GM10847 (cell line): ENCODE data around the gene PRR19.

Experiments used
- POLR2A ChIP-seq: IDR thresholded peaks from 2 replicates; pipeline ENCODE4 v1.6.1; 2011; ENCODE audit not compliant: insufficient read length; ENCODE audit errors: extremely low read depth

PRR19 gene

DNA sequence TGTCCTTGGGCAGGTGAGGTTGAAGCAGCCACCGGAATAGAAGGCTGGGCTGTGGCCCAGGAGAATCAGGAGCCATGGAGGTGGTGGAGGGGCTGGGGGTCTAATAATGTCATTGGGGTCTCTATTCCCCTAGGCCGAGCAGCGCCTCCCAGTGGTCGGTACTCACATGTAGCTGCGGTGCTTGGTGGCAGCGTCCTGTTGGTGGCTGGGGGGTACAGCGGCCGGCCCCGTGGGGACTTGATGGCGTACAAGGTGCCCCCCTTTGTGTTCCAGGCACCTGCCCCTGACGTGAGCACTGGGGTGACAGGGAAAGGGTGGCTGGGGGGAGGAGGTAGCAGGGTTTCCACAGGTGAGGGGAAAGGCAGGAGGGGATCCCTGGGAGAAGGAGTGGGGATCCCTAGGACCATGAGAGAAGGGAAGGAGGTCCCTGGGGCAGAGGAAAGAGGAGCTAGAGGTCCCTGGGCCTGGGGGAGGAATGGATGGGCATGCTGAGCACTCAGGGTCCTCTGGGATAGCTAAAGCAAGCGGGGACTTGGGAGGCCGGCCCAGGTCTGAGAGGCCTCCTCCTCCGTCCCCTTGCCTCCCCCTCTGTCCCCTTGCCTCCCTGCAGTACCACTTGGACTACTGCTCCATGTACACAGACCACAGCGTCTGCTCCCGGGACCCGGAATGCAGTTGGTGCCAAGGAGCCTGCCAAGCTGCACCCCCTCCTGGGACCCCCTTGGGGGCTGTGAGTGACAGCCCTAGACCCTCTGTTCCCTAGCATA is 41.6 kb downstream of the PRR19 start:
- no peak for TF ChIP-seq POLR2A

GRCh38 chr19:42344336-42344893 is 42.5 kb downstream of the PRR19 start:
- TF ChIP-seq POLR2A, result no peak

DNA sequence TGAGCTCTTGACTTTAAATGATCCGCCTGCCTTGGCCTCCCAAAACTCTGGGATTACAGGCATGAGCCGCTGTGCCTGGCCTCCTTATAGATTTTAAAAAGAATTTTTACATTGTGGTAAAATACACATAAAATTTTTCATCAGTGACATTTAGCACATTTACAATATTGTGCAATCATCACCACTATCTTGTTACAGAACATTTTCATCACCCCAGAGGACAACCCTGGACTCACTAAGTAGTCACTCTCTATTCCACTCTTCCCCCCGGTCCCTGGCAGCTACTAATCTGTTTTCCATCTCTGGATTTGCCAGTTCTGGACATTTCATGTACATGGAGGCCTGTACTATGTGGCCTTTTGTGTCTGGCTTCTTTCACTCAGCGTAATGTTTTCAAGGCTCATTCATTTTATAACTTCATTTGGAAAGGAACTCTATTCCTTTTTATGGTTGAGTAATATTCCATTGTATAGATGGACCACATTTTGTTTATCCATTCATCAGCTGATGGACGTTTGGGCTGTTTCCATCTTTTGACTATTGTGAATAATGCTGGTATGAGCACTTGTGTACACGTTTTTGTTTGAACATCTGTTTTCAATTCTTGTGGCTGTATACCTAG is 43.4 kb downstream of the PRR19 start:
- TF ChIP-seq POLR2A, result no peak

DNA sequence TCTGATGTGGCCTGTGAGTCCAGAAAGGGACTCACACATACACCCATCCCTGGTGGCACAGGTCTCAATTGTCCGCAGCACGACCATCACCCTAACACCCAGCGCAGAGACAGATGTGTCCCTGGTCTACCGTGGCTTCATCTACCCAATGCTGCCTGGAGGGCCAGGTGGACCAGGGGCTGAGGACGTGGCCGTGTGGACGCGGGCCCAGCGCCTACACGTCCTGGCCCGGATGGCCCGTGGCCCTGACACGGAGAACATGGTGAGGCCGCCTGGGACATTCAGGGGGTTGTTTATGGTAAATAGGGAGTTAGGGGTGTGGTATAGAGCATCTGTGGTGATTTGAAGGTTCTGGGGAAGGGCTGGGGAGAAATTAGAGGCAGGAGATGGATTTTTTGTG is 46.3 kb downstream of the PRR19 start:
- TF ChIP-seq POLR2A, result no peak

DNA sequence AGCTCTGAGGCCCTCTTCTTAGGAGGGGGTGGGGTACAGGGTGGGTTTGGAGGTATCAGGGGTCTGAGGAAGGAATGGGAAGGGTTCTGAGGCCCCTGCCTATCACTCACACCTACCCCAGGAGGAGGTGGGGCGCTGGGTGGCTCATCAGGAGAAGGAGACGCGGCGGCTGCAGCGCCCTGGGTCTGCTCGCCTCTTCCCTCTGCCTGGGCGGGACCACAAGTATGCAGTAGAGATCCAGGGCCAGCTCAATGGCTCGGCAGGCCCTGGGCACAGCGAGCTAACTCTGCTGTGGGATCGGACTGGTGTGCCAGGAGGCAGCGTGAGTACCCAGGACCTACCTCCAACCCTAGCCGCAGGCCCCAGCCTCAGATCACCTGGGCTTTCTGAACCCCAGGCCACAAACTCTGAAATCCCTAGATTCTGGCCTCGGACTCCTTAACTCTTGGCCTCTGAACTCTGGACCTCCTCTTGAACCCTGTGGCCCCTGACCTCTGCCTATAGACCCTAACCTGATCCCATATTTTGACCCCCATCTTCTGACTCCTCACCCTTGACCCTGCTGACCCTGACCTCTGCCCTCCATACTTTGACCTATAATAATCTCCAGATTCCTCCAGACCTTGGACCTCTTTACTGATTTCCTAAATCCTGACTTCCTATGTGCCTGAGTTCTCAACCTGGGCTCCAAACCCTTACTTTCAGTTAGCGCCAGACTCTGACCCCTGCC is 47.6 kb downstream of the PRR19 start:
- TF ChIP-seq POLR2A, result no peak

- no peak for TF ChIP-seq POLR2A
Observed at GRCh38 chr19:42350417-42350816, 48.5 kb downstream of the PRR19 start.

DNA sequence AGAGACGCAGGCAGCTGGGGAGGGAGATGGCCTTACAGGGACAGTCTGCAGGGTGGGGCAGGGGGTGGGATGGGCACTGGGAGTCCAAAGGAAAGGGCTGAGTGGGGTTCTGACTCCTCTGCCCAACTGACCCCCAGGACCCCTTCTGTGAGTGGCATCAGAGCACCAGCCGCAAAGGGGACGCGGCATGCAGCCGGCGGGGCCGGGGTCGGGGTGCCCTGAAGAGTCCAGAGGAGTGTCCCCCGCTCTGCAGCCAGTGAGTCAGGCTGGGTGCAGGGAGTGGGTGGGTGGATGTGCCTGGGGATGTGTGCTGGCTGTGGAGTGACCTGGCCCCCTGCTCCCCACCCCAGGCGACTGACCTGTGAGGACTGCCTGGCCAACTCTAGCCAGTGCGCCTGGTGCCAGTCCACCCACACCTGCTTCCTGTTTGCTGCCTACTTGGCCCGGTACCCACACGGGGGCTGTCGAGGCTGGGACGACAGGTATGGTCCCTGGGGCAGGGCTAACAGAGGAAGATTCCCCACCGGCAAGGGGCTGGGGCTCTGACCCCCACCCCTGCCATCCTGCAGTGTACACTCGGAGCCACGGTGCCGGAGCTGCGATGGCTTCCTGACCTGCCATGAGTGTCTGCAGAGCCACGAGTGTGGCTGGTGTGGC is 49.3 kb downstream of the PRR19 start:
- TF ChIP-seq POLR2A, result no peak

DNA sequence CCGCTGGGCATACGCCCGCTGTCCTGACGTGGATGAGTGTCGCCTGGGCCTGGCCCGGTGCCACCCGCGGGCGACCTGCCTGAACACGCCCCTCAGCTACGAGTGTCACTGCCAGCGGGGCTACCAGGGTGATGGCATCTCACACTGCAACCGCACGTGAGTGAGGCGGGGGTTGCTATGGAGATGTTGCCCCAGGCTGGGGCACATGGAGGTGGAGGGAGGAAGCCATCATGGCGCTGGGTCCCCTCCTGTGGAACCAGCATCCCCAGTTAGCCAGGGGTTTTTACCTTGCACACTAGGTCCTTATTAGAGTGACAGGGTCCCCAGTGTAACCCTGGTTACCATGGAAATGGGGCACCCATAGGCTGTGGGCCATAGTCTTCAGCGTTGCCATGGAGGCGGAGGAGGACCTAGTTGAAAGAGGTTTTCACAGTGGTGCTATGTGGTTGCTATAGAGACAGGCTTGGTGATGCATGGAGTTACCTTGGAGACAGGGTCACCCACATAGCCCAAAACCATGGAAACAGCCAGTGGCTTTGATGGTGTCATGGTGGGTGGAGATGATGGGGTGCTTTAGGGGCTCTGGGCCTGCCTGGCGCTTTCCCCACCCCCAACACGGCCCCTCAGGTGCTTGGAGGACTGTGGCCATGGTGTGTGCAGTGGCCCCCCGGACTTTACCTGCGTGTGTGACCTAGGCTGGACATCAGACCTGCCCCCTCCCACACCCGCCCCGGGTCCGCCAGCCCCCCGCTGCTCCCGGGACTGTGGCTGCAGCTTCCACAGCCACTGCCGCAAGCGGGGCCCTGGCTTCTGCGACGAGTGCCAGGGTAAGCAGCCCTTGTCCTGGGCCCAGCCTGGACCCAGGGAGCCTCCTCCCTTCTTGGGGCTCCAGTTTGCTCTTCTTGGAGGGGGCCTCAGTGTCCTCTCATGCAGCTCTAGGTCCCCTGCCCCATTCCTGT is 50.6 kb downstream of the PRR19 start:
- TF ChIP-seq POLR2A, result no peak

- TF ChIP-seq POLR2A, result no peak
Observed at GRCh38 chr19:42353341-42354015, 51.5 kb downstream of the PRR19 start.

GRCh38 chr19:42355896-42356295 is 54.0 kb downstream of the PRR19 start:
- no peak for TF ChIP-seq POLR2A

DNA sequence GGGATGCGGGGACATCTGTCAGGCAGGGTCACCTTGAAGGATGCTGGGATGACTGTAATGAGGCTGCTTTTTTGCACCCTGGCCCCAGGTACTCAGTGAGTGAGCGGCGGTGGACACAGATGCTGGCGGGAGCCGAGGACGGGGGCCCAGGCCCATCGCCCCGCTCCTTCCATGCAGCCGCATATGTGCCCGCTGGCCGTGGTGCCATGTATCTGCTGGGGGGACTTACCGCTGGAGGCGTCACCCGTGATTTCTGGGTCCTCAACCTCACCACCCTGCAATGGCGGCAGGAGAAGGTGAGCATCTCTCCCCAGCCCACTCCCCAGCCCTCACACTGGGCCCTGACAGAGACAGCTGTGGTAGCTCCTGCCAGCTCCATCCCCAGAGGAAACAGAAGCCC is 54.8 kb downstream of the PRR19 start:
- TF ChIP-seq POLR2A, result no peak

- TF ChIP-seq POLR2A, result no peak
Observed at GRCh38 chr19:42357290-42357689, 55.4 kb downstream of the PRR19 start.
